Upper lobe of right lung (tissue), 1 donor: ENCODE results near the gene CLDN34. TPM values are rescaled to one million over a fixed set of nuclear protein-coding genes. Genes with fewer than 3 reads are reported as not detected.

Source experiments
- ATAC-seq: fragments of 200-7000 bp; cut with Tn5 transposase; one replicate; pipeline ENCODE4 v1.9.1; 2020; ENCODE audit warnings: mild to moderate bottlenecking, moderate library complexity
- DNase-seq: peaks from one replicate; pipeline ENCODE4 v3.0.0-alpha.2; 2020
- H3K27ac ChIP-seq: fragments of 200-600 bp; one replicate; pipeline ENCODE4 v1.8.0; 2022
- H3K27me3 ChIP-seq: fragments of 200-600 bp; one replicate; pipeline ENCODE4 v1.8.0; 2022; ENCODE audit warnings: mild to moderate bottlenecking
- H3K36me3 ChIP-seq: fragments of 200-600 bp; one replicate; pipeline ENCODE4 v1.8.0; 2022
- H3K4me1 ChIP-seq: fragments of 200-600 bp; one replicate; pipeline ENCODE4 v1.8.0; 2022
- H3K4me3 ChIP-seq: fragments of 200-600 bp; one replicate; pipeline ENCODE4 v1.8.0; 2022; ENCODE audit warnings: mild to moderate bottlenecking
- H3K9me3 ChIP-seq: fragments of 200-600 bp; one replicate; pipeline ENCODE4 v1.8.0; 2022
- CTCF ChIP-seq: fragments of 200-600 bp; IDR thresholded peaks from one replicate; pipeline ENCODE4 v1.8.0; 2022; ENCODE audit warnings: antibody characterized with exemption
- intact Hi-C: fragments of 100-400 bp; cut with DNase I; formaldehyde crosslinking; loops from one replicate; pipeline ENCODE4 v1.11.0; 2022
- total RNA-seq: library from RNA; stranded (reverse); fragmentation: NEBNext Ultra II Directional; extraction: Animal tissue kit (Norgen Biotek cat#: 25700); gene quantifications from one replicate; pipeline ENCODE4 v1.2.1, GENCODE V29; 2021
- donor health status: DM: no; HTN: yes; CAD: no; lungs with severe emphysema.

The CLDN34 gene
- total RNA-seq, 1 donor from 2014 or later, result 0.55 TPM

- no peak for TF ChIP-seq CTCF
- no peak overlapping the region for H3K4me3 ChIP-seq
- H3K27ac ChIP-seq, result no peak overlapping the region
- no peaks in the 10 kb centered on the region for H3K4me1 ChIP-seq
- H3K9me3 ChIP-seq, result no peaks in the 10 kb centered on the region
- no peak for ATAC-seq
- no peaks in the 10 kb centered on the region for H3K27me3 ChIP-seq
- H3K36me3 ChIP-seq, result no peaks in the 10 kb centered on the region
- DNase-seq, result no peak
- intact Hi-C loops, result no loop called here
Observed at GRCh38 chrX:9926002-9926401, 41.2 kb upstream of the CLDN34 start.

GRCh38 chrX:9927698-9928482 is 39.3 kb upstream of the CLDN34 start:
- Histone ChIP-seq H3K4me3 (no peak overlapping the region), H3K27me3 (no peaks in the 10 kb centered on the region), H3K4me1 (no peaks in the 10 kb centered on the region), H3K27ac (no peak overlapping the region), H3K36me3 (no peaks in the 10 kb centered on the region), H3K9me3 (no peaks in the 10 kb centered on the region)
- no peak for ATAC-seq
- no peak for DNase-seq
- intact Hi-C loops, result no loop called here
- no peak for TF ChIP-seq CTCF

- no peaks in the 10 kb centered on the region for H3K27me3 ChIP-seq
- H3K4me1 ChIP-seq, result no peaks in the 10 kb centered on the region
- no peaks in the 10 kb centered on the region for H3K36me3 ChIP-seq
- DNase-seq (no peak), ATAC-seq (no peak)
- no peak for TF ChIP-seq CTCF
- H3K4me3 ChIP-seq, result no peak overlapping the region
- no peak overlapping the region for H3K27ac ChIP-seq
- no peaks in the 10 kb centered on the region for H3K9me3 ChIP-seq
- intact Hi-C loops, result no loop called here
Observed at GRCh38 chrX:9935436-9935835, 31.7 kb upstream of the CLDN34 start.

GRCh38 chrX:9937761-9938160 is 29.4 kb upstream of the CLDN34 start:
- no peaks in the 10 kb centered on the region for H3K36me3 ChIP-seq
- intact Hi-C loops, result no loop called here
- TF ChIP-seq CTCF, result no peak
- no peaks in the 10 kb centered on the region for H3K9me3 ChIP-seq
- DNase-seq (no peak), ATAC-seq (no peak)
- H3K27ac ChIP-seq, result no peak overlapping the region
- no peaks in the 10 kb centered on the region for H3K27me3 ChIP-seq
- no peak overlapping the region for H3K4me3 ChIP-seq
- H3K4me1 ChIP-seq, result no peaks in the 10 kb centered on the region

GRCh38 chrX:9938516-9938915 is 28.6 kb upstream of the CLDN34 start:
- intact Hi-C loops, result no loop called here
- no peak for ATAC-seq
- DNase-seq, result no peak
- TF ChIP-seq CTCF, result no peak
- Histone ChIP-seq H3K4me3 (no peak overlapping the region), H3K27me3 (no peaks in the 10 kb centered on the region), H3K36me3 (no peaks in the 10 kb centered on the region), H3K9me3 (no peaks in the 10 kb centered on the region), H3K27ac (no peak overlapping the region), H3K4me1 (no peaks in the 10 kb centered on the region)

- TF ChIP-seq CTCF, result no peak
- Histone ChIP-seq H3K27me3 (no peaks in the 10 kb centered on the region), H3K4me1 (no peaks in the 10 kb centered on the region), H3K4me3 (no peak overlapping the region), H3K27ac (no peak overlapping the region), H3K36me3 (no peaks in the 10 kb centered on the region), H3K9me3 (no peaks in the 10 kb centered on the region)
- no peak for ATAC-seq
- no peak for DNase-seq
- intact Hi-C loops, result no loop called here
Observed at GRCh38 chrX:9940421-9940820, 26.7 kb upstream of the CLDN34 start.
